Uterus (tissue), 2 donors: Measurements from ENCODE around the gene PTPRD.

Source experiments
- POLR2A ChIP-seq, 2 donors: fragments of 450-650 bp; IDR thresholded peaks; one replicate each; pipeline ENCODE4 v1.6.1; 2016; ENCODE audit warnings: antibody characterized with exemption in 2 of 2, mild to moderate bottlenecking in 1 of 2, moderate library complexity in 1 of 2
- TF ChIP-seq, protein P1 (sequence below), 4 experiments: fragments of 200-600 bp in 2 of 4; fragments of 450-650 bp in 2 of 4; sonication (generic) in 2 of 4; IDR thresholded peaks; one replicate each; pipeline ENCODE4 v1.5.1; 2016 to 2019; ENCODE audit warnings: antibody characterized with exemption in 4 of 4, mild to moderate bottlenecking in 2 of 4, moderate library complexity in 1 of 4

- TF ChIP-seq, protein P1, sequence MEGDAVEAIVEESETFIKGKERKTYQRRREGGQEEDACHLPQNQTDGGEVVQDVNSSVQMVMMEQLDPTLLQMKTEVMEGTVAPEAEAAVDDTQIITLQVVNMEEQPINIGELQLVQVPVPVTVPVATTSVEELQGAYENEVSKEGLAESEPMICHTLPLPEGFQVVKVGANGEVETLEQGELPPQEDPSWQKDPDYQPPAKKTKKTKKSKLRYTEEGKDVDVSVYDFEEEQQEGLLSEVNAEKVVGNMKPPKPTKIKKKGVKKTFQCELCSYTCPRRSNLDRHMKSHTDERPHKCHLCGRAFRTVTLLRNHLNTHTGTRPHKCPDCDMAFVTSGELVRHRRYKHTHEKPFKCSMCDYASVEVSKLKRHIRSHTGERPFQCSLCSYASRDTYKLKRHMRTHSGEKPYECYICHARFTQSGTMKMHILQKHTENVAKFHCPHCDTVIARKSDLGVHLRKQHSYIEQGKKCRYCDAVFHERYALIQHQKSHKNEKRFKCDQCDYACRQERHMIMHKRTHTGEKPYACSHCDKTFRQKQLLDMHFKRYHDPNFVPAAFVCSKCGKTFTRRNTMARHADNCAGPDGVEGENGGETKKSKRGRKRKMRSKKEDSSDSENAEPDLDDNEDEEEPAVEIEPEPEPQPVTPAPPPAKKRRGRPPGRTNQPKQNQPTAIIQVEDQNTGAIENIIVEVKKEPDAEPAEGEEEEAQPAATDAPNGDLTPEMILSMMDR (IDR thresholded peaks at IDR 0.05), result no peak
- no peak for TF ChIP-seq POLR2A (IDR thresholded peaks at IDR 0.05)
Observed at GRCh38 chr9:8762479-8763085, 1850.2 kb downstream of the PTPRD start.
